ENCODE measurements around the gene BIRC6. TPM values are rescaled to one million over a fixed set of nuclear protein-coding genes. Genes with fewer than 3 reads are reported as not detected.
A peak's percentile ranks its signal among the peaks of the same experiment; 100 is the strongest.

Gene BIRC6
- total RNA-seq, 5 donors from 2014 or later (not counting 1 experiment from before 2014, with no cell fraction given) = 106 to 179 (median 121) TPM

DNA sequence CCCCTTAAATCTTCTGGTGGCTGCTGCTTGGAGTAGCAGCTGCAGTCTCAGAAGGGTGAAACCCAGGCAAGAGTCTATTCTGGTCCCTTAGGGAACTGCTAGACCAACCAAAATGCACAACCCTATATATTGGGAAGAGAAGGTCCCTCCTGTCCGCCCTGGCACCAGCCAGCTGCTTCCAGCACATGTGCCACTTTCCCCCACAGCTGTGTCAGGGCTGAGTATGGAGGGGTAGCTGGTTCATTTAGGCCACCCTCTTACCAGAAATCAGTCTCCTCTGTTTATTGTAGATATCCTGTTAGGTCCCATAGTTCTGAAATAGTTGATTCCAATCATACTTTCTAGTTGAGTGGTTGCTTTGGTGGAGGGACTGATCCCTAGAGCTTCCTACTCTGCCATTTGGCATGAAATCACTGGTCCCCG, 68.9 kb downstream of the BIRC6 start:
- Histone ChIP-seq H3K9me3 (no peaks in the 10 kb centered on the region), H3K36me3 (ENCODE audit: control insufficient read depth in 2 of 2, extremely low read depth in 1 of 2, insufficient read depth in 1 of 2, low read length in 1 of 2) (peaks cover 0 to 5% of the 10 kb centered on the region in 2 donors), H3K27ac (ENCODE audit: low read length) (no peak overlapping the region), H3K4me3 (ENCODE audit: control insufficient read depth in 1 of 2, extremely low read depth in 1 of 2, low read length in 1 of 2) (no peak overlapping the region), H3K4me1 (ENCODE audit: control insufficient read depth in 1 of 2, extremely low read depth in 1 of 2, insufficient read depth in 2 of 2, low read length in 2 of 2) (peaks cover 0 to 12% of the 10 kb centered on the region in 2 experiments), H3K27me3 (replicated peaks in 1 of 2; ENCODE audit: control insufficient read depth in 2 of 2, extremely low read depth in 1 of 2, insufficient read depth in 2 of 2, low read length in 1 of 2) (no peaks in the 10 kb centered on the region)
- Mint-ChIP-seq H3K4me1 (peaks cover 62 to 81% (median 67%) of the 10 kb centered on the region in 3 donors), H3K4me3 (no peak overlapping the region), H3K9me3 (no peaks in the 10 kb centered on the region), H3K27ac (peak overlapping the region in 1 of 2 donors; percentile 17), H3K27me3 (no peaks in the 10 kb centered on the region), H3K36me3 (peaks cover 38% of the 10 kb centered on the region)
- no CpG with 5 or more reads among the region's 2 CpGs for WGBS (ENCODE audit: insufficient coverage)
- ATAC-seq (replicated peaks in 1 of 4) (no peak), DNase-seq (no peak)
- ChIA-PET CTCF (no interaction called here), POLR2A (no interaction called here)

DNA sequence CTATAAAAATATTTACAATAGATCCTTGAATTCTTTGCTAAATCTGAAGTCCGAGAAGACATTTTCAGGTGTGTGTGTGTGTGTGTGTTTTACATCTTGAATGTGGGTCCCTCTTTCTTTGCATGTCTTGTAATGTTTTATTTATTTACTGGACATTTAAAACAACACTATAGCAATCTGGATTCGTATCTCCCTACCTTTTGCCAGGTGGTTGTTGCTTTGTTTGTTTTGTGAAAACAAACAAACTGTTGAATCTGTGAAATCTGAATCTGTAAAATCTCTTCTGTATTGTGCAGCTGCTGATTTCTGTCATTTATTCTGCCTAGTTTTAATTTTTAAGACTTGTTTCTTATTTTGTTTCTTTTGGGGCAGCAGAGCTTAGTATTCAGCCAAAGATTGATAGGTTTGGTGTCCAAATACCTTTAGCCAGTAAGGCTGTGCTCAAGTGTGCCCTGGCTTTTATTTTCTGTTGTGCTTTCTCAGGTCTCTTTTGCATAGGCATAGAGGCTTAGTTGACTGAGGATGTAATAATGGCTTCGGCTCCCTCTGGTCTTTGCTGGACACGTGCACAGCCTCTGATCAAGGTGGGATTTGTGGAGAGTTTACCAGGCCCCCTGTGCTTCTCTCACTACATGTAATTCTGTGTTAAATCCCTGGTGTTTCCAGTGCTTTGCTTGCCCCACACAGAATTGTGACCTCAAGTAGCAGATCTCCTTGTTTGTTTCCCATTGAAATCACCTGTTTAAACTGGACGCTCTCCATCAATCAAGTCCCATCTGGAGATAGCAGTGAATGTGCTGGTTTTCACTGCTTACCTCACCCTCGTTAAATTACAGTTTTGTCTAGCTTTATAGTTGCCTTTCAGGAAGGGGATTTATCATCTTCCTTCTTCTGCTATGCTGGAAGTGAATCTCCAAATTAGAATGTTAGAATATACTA, 71.1 kb downstream of the BIRC6 start:
- ATAC-seq (replicated peaks in 1 of 4) (no peak), DNase-seq (no peak)
- Histone ChIP-seq H3K36me3 (ENCODE audit: control insufficient read depth in 2 of 2, extremely low read depth in 1 of 2, insufficient read depth in 1 of 2, low read length in 1 of 2) (peaks cover 10 to 17% of the 10 kb centered on the region in 2 donors), H3K27ac (ENCODE audit: low read length) (no peak overlapping the region), H3K27me3 (replicated peaks in 1 of 2; ENCODE audit: control insufficient read depth in 2 of 2, extremely low read depth in 1 of 2, insufficient read depth in 2 of 2, low read length in 1 of 2) (no peaks in the 10 kb centered on the region), H3K4me1 (ENCODE audit: control insufficient read depth in 1 of 2, extremely low read depth in 1 of 2, insufficient read depth in 2 of 2, low read length in 2 of 2) (peaks cover 0 to 10% of the 10 kb centered on the region in 2 experiments), H3K4me3 (ENCODE audit: control insufficient read depth in 1 of 2, extremely low read depth in 1 of 2, low read length in 1 of 2) (no peak overlapping the region), H3K9me3 (no peaks in the 10 kb centered on the region)
- Mint-ChIP-seq H3K27ac (peak overlapping the region in 1 of 2 donors; percentile 45), H3K9me3 (no peaks in the 10 kb centered on the region), H3K27me3 (no peaks in the 10 kb centered on the region), H3K36me3 (peaks cover 35% of the 10 kb centered on the region), H3K4me3 (no peak overlapping the region), H3K4me1 (peaks cover 47 to 59% (median 54%) of the 10 kb centered on the region in 3 donors)
- POLR2A ChIA-PET = interaction anchor here in 1 of 2 donors (0.6 to 1.0 kb wide), 2 partner anchors 15 to 113 kb away, joined by 3 read pairs; no protein-coding TSS in a partner anchor
- WGBS (ENCODE audit: insufficient coverage) = 100% methylated on average over 1 of the region's 6 CpGs
- CTCF ChIA-PET = interaction anchor here in 1 of 2 donors (0.5 to 0.6 kb wide), 2 partner anchors 27 to 903 kb away, joined by 3 read pairs; no protein-coding TSS in a partner anchor

GRCh38 chr2:32430804-32431203, 74.0 kb downstream of the BIRC6 start:
- no peaks in the 10 kb centered on the region for H3K27me3 Mint-ChIP-seq
- peaks cover 28 to 37% (median 34%) of the 10 kb centered on the region in 3 donors for H3K4me1 Mint-ChIP-seq
- Histone ChIP-seq H3K4me1 (ENCODE audit: control insufficient read depth in 1 of 2, extremely low read depth in 1 of 2, insufficient read depth in 2 of 2, low read length in 2 of 2) (peaks cover 0 to under 1% of the 10 kb centered on the region in 2 experiments), H3K27ac (ENCODE audit: low read length) (no peak overlapping the region), H3K27me3 (replicated peaks in 1 of 2; ENCODE audit: control insufficient read depth in 2 of 2, extremely low read depth in 1 of 2, insufficient read depth in 2 of 2, low read length in 1 of 2) (no peaks in the 10 kb centered on the region), H3K9me3 (no peaks in the 10 kb centered on the region), H3K4me3 (ENCODE audit: control insufficient read depth in 1 of 2, extremely low read depth in 1 of 2, low read length in 1 of 2) (no peak overlapping the region), H3K36me3 (ENCODE audit: control insufficient read depth in 2 of 2, extremely low read depth in 1 of 2, insufficient read depth in 1 of 2, low read length in 1 of 2) (peaks cover 10 to 38% of the 10 kb centered on the region in 2 donors)
- POLR2A ChIA-PET = interaction anchor here in 1 of 2 donors (0.6 kb wide), 1 partner anchor 443 kb away, joined by 3 read pairs; no protein-coding TSS in a partner anchor
- H3K36me3 Mint-ChIP-seq = peaks cover 31% of the 10 kb centered on the region
- H3K27ac Mint-ChIP-seq = peak overlapping the region in 1 of 2 donors; percentile 11
- no peaks in the 10 kb centered on the region for H3K9me3 Mint-ChIP-seq
- no peak for DNase-seq
- CTCF ChIA-PET = no interaction called here
- no peak for ATAC-seq (replicated peaks in 1 of 4)
- WGBS (ENCODE audit: insufficient coverage) = 100% methylated on average over 2 of the region's 5 CpGs
- H3K4me3 Mint-ChIP-seq = no peak overlapping the region

DNA sequence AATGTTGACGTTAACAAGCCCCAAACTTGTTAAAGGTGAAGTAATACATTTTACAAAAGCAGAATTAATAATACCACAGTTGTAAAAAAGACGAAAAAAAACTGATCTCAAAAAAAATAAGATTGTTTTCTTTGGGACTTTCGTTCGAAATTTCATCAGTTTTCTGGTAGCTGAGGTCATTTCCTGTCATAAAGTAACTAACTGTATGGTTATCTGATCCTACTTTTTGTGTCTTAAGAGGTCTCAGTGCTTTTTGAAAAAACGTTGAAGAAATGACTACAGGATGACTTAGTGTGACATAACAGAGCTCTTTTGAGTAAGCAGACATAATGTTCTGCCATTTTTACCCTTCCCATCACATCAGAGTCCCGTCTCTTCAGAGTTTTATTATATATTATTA, 79.3 kb downstream of the BIRC6 start:
- no CpG with 5 or more reads among the region's 6 CpGs for WGBS (ENCODE audit: insufficient coverage)
- DNase-seq (no peak), ATAC-seq (replicated peaks in 1 of 4) (no peak)
- POLR2A ChIA-PET = no interaction called here
- Mint-ChIP-seq H3K36me3 (peaks cover 50% of the 10 kb centered on the region), H3K9me3 (no peaks in the 10 kb centered on the region), H3K27ac (no peak overlapping the region), H3K4me1 (peaks cover 0 to 8% (median 3%) of the 10 kb centered on the region in 3 donors), H3K4me3 (no peak overlapping the region), H3K27me3 (no peaks in the 10 kb centered on the region)
- no peak overlapping the region for H3K4me3 ChIP-seq (ENCODE audit: control insufficient read depth in 1 of 2, extremely low read depth in 1 of 2, low read length in 1 of 2)
- no peak overlapping the region for H3K27ac ChIP-seq (ENCODE audit: low read length)
- H3K27me3 ChIP-seq (replicated peaks in 1 of 2; ENCODE audit: control insufficient read depth in 2 of 2, extremely low read depth in 1 of 2, insufficient read depth in 2 of 2, low read length in 1 of 2) = no peaks in the 10 kb centered on the region
- CTCF ChIA-PET = no interaction called here
- no peaks in the 10 kb centered on the region for H3K4me1 ChIP-seq (ENCODE audit: control insufficient read depth in 1 of 2, extremely low read depth in 1 of 2, insufficient read depth in 2 of 2, low read length in 2 of 2)
- H3K36me3 ChIP-seq (ENCODE audit: control insufficient read depth in 2 of 2, extremely low read depth in 1 of 2, insufficient read depth in 1 of 2, low read length in 1 of 2) = peaks cover 16 to 71% of the 10 kb centered on the region in 2 donors
- no peaks in the 10 kb centered on the region for H3K9me3 ChIP-seq

GRCh38 chr2:32442020-32442467, 85.2 kb downstream of the BIRC6 start:
- H3K27ac Mint-ChIP-seq = peak overlapping the region in 1 of 2 donors; percentile 18
- POLR2A ChIA-PET = interaction anchor here in 1 of 2 donors (0.6 kb wide), 1 partner anchor 197 kb away, joined by 3 read pairs; no protein-coding TSS in a partner anchor

GRCh38 chr2:32446369-32446768, 89.5 kb downstream of the BIRC6 start:
- H3K4me3 ChIP-seq (ENCODE audit: control insufficient read depth in 1 of 2, extremely low read depth in 1 of 2, low read length in 1 of 2) = no peak overlapping the region
- Mint-ChIP-seq H3K4me1 (no peaks in the 10 kb centered on the region), H3K27ac (no peak overlapping the region), H3K36me3 (peaks cover 65% of the 10 kb centered on the region), H3K27me3 (no peaks in the 10 kb centered on the region), H3K9me3 (no peaks in the 10 kb centered on the region), H3K4me3 (no peak overlapping the region)
- DNase-seq = no peak
- H3K27me3 ChIP-seq (replicated peaks in 1 of 2; ENCODE audit: control insufficient read depth in 2 of 2, extremely low read depth in 1 of 2, insufficient read depth in 2 of 2, low read length in 1 of 2) = no peaks in the 10 kb centered on the region
- ATAC-seq (replicated peaks in 1 of 4) = no peak
- H3K4me1 ChIP-seq (ENCODE audit: control insufficient read depth in 1 of 2, extremely low read depth in 1 of 2, insufficient read depth in 2 of 2, low read length in 2 of 2) = no peaks in the 10 kb centered on the region
- ChIA-PET CTCF (no interaction called here), POLR2A (no interaction called here)
- no peak overlapping the region for H3K27ac ChIP-seq (ENCODE audit: low read length)
- H3K36me3 ChIP-seq (ENCODE audit: control insufficient read depth in 2 of 2, extremely low read depth in 1 of 2, insufficient read depth in 1 of 2, low read length in 1 of 2) = peaks cover 0 to 50% of the 10 kb centered on the region in 2 donors
- H3K9me3 ChIP-seq = no peaks in the 10 kb centered on the region
- 99% methylated on average over 5 of the region's 6 CpGs for WGBS (ENCODE audit: insufficient coverage)

More at GRCh38 chr2:32442020-32442467, 85.2 kb downstream of the BIRC6 start:
- CTCF ChIA-PET = no interaction called here
- H3K36me3 Mint-ChIP-seq = peaks cover 64% of the 10 kb centered on the region
- Histone ChIP-seq H3K4me1 (ENCODE audit: control insufficient read depth in 1 of 2, extremely low read depth in 1 of 2, insufficient read depth in 2 of 2, low read length in 2 of 2) (no peaks in the 10 kb centered on the region), H3K4me3 (ENCODE audit: control insufficient read depth in 1 of 2, extremely low read depth in 1 of 2, low read length in 1 of 2) (no peak overlapping the region), H3K9me3 (no peaks in the 10 kb centered on the region), H3K27me3 (replicated peaks in 1 of 2; ENCODE audit: control insufficient read depth in 2 of 2, extremely low read depth in 1 of 2, insufficient read depth in 2 of 2, low read length in 1 of 2) (no peaks in the 10 kb centered on the region), H3K36me3 (ENCODE audit: control insufficient read depth in 2 of 2, extremely low read depth in 1 of 2, insufficient read depth in 1 of 2, low read length in 1 of 2) (peaks cover 6 to 75% of the 10 kb centered on the region in 2 donors), H3K27ac (ENCODE audit: low read length) (no peak overlapping the region)
- no peaks in the 10 kb centered on the region for H3K4me1 Mint-ChIP-seq
- H3K27me3 Mint-ChIP-seq = no peaks in the 10 kb centered on the region
- ATAC-seq (replicated peaks in 1 of 4) (no peak), DNase-seq (no peak)
- H3K9me3 Mint-ChIP-seq = no peaks in the 10 kb centered on the region
- WGBS (ENCODE audit: insufficient coverage) = 94% methylated on average over 7 of the region's 7 CpGs
- no peak overlapping the region for H3K4me3 Mint-ChIP-seq
